ENCODE measurements around the gene HDAC4. TPM values are rescaled to one million over a fixed set of nuclear protein-coding genes. Genes with fewer than 3 reads are reported as not detected.

HDAC4 gene
- total and polyA plus RNA-seq, 2 of the 8 experiments (the other 6 are each of a cell fraction or from before 2014, with no cell fraction given) = 15.4 to 31.5 TPM

DNA sequence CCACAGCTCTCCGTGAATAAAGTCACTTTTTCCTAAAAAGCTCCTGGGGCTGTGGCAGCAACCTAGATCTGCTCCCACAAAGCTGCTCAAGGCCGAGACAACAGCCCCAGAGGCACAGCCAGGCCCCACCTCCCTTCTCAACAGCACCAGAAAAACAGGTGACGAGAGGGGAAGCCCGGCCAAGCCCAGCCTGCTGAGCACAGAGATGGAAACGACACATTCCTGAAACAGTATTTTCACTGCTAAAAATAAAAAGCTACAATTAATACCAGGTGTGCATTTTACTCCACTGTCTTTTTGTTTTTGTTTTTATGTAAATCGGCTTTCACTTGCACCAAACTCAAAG, 199.3 kb downstream of the HDAC4 start:
- TF ChIP-seq KDM5A (IDR thresholded peaks at IDR 0.05; ENCODE audit: low read length) = no peak
- TF ChIP-seq SP4 (IDR thresholded peaks at IDR 0.05; ENCODE audit: low read length) = no peak
- TF ChIP-seq FOSL1 (IDR thresholded peaks at IDR 0.05; ENCODE audit: insufficient read depth, low read depth, low read length) = no peak
- TF ChIP-seq SIRT6 (IDR thresholded peaks at IDR 0.05; ENCODE audit: low read length) = no peak
- TF ChIP-seq POLR2A (IDR thresholded peaks at IDR 0.05; ENCODE audit: control extremely low read depth in 1 of 2, low read depth in 2 of 2, low read length in 2 of 2) = no peak
- Histone ChIP-seq H3K4ac (replicated peaks; ENCODE audit: insufficient read length, low read depth, low read length) (no peak overlapping the region), H2BK15ac (ENCODE audit: low read length) (no peak overlapping the region), H2BK5ac (ENCODE audit: low read depth, low read length) (no peak overlapping the region), H4K91ac (replicated peaks; ENCODE audit: insufficient read length, low read length) (no peak overlapping the region), H3K9me3 (ENCODE audit: insufficient read depth in 2 of 2, low read depth in 1 of 2, low read length in 1 of 2) (no peaks in the 10 kb centered on the region), H4K8ac (ENCODE audit: extremely low read depth, insufficient read depth, low read length) (no peak overlapping the region), H3K4me3 (ENCODE audit: extremely low read depth in 1 of 4, insufficient read depth in 2 of 4, low read depth in 3 of 4, low read length in 4 of 4) (no peak overlapping the region), H3K36me3 (ENCODE audit: control insufficient read depth in 2 of 4, insufficient read depth in 4 of 4, low read length in 3 of 4) (peaks cover 0 to 3% (median under 1%) of the 10 kb centered on the region in 4 experiments; a peak in 3 of 8 replicates), H3K18ac (ENCODE audit: extremely low read depth, low read length) (no peak overlapping the region), H4K5ac (ENCODE audit: insufficient read length, low read depth, low read length) (no peak overlapping the region), H4K20me1 (replicated peaks in 1 of 2; ENCODE audit: control insufficient read depth in 1 of 2, insufficient read depth in 2 of 2, low read length in 2 of 2) (peaks cover 3 to 9% of the 10 kb centered on the region in 2 experiments), H2AK5ac (ENCODE audit: low read depth, low read length) (no peak overlapping the region), H3K4me1 (replicated peaks in 1 of 4; ENCODE audit: control insufficient read depth in 3 of 4, insufficient read depth in 4 of 4, low read length in 3 of 4) (peaks cover 0 to 12% (median 2%) of the 10 kb centered on the region in 4 experiments; a peak in 3 of 7 replicates), H3K27ac (ENCODE audit: low read depth, low read length) (peak overlapping the region; percentile 23; the same call in 1 of the 2 replicates), H3K14ac (ENCODE audit: insufficient read length) (no peak overlapping the region), H3K9ac (replicated peaks in 1 of 4; ENCODE audit: extremely low read depth in 1 of 4, low read depth in 3 of 4, low read length in 3 of 4) (no peak overlapping the region), H3K4me2 (ENCODE audit: insufficient read depth in 1 of 2, low read depth in 2 of 2, low read length in 2 of 2) (no peak overlapping the region), H2BK120ac (replicated peaks; ENCODE audit: low read depth, low read length) (no peak overlapping the region), H3K23me2 (ENCODE audit: low read depth, low read length) (no peaks in the 10 kb centered on the region; the same call in 1 of the 2 replicates), H2BK12ac (ENCODE audit: low read depth, low read length) (no peak overlapping the region), H3K79me1 (ENCODE audit: low read depth, low read length) (0 out of 2 replicates have a peak, but pooled peaks cover 4% of the 10 kb centered on the region), H2BK20ac (ENCODE audit: low read length) (no peak overlapping the region), H3K79me2 (ENCODE audit: control insufficient read depth in 1 of 2, insufficient read depth in 2 of 2, low read length in 2 of 2) (peaks cover 0 to 38% of the 10 kb centered on the region in 2 experiments; a peak in 2 of 4 replicates), H3K23ac (ENCODE audit: insufficient read length) (no peak overlapping the region), H3K56ac (replicated peaks; ENCODE audit: insufficient read length, low read depth, low read length) (no peak overlapping the region), H2AFZ (ENCODE audit: low read length) (no peak overlapping the region), H3K27me3 (replicated peaks in 1 of 4; ENCODE audit: control insufficient read depth in 3 of 4, extremely low read depth in 1 of 4, insufficient read depth in 3 of 4, low read length in 3 of 4) (no peaks in the 10 kb centered on the region)
- ChIA-PET CTCF (ENCODE audit: partially characterized antibody) (interaction anchor here (1.4 to 2.0 kb wide), 3 partner anchors 10 to 57 kb away, joined by 3 to 7 read pairs (median 5); no protein-coding TSS in a partner anchor), POLR2A (ENCODE audit: partially characterized antibody) (no interaction called here)
- WGBS, 2 experiments (ENCODE audit: extremely low coverage in 1 of 2, insufficient coverage in 1 of 2, insufficient read length in 1 of 2, insufficient replicate concordance in 2 of 2, low coverage in 1 of 2, low lambda C conversion rate in 2 of 2, missing lambda C conversion rate in 1 of 2) = 70% methylated on average over 6 of the region's 6 CpGs; no CpG with 5 or more reads in 1 of the 2 experiments
- FAIRE-seq (no peak), DNase-seq (ENCODE audit: low read depth in 1 of 2, low spot score in 2 of 2) (no peak)

All from H1 (cell line).